ENCODE data around the gene LPP. TPM values are rescaled to one million over a fixed set of nuclear protein-coding genes. Genes with fewer than 3 reads are reported as not detected.

The LPP gene
- total RNA-seq, 1 experiment from 2014 or later = 120 TPM

DNA sequence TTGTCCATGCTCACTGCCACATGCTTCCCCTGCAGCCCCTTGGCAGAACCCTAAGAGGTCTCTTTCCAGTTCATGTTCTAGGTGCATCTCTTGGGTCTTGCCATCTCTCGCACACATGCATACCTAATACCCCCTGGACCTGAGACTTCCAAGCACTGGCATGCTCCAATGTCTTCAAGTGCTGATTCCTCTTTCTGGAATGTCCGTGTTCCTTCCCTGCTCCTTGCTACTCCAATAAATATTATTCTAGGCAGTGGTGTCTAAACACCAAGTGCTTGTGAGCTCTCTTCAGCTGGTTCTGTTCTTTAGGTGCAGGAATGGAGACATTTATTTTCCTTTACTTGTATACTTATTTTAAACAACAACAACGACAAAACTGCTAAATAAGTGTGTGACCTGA, 370.1 kb downstream of the LPP start:
- H3K9me3 ChIP-seq = no peaks in the 10 kb centered on the region
- ChIA-PET CTCF (interaction anchor here (0.6 kb wide), 1 partner anchor 106 kb away, joined by 3 read pairs; no protein-coding TSS in a partner anchor), POLR2A (no interaction called here)
- BruUV-seq (replicated peaks) = no TSS peak
- no peak for DNase-seq
- Mint-ChIP-seq H3K4me3 (ENCODE audit: unreplicated experiment) (no peak overlapping the region), H3K27me3 (ENCODE audit: insufficient read depth, unreplicated experiment) (no peaks in the 10 kb centered on the region), H3K27ac (ENCODE audit: unreplicated experiment) (no peak overlapping the region), H3K9me3 (ENCODE audit: unreplicated experiment) (no peaks in the 10 kb centered on the region), H3K36me3 (ENCODE audit: insufficient read depth, unreplicated experiment) (peaks cover 36% of the 10 kb centered on the region), H3K4me1 (ENCODE audit: low read depth, unreplicated experiment) (peaks cover 11% of the 10 kb centered on the region)
- no peaks in the 10 kb centered on the region for H3K36me3 ChIP-seq (ENCODE audit: control insufficient read depth, insufficient read depth, low read length)
- H3K27me3 ChIP-seq (replicated peaks; ENCODE audit: control insufficient read depth, insufficient read depth, low read length) = no peaks in the 10 kb centered on the region
- TF ChIP-seq CTCF (IDR thresholded peaks at IDR 0.05; ENCODE audit: insufficient read depth in 1 of 2, low read depth in 1 of 2, low read length in 1 of 2, severe bottlenecking in 1 of 2, unreplicated experiment in 1 of 2) = no peak
- peaks cover 9% of the 10 kb centered on the region; the same call in 1 of the 2 replicates for H3K4me1 ChIP-seq
- intact Hi-C loops (cut with micrococcal nuclease; ENCODE audit: unreplicated experiment) = no loop called here
- H3K4me3 ChIP-seq (ENCODE audit: low read depth, low read length) = no peak overlapping the region

GRCh38 chr3:188526057-188526456, 372.1 kb downstream of the LPP start:
- no peaks in the 10 kb centered on the region for H3K27me3 ChIP-seq (replicated peaks; ENCODE audit: control insufficient read depth, insufficient read depth, low read length)
- Mint-ChIP-seq H3K36me3 (ENCODE audit: insufficient read depth, unreplicated experiment) (peaks cover 36% of the 10 kb centered on the region), H3K9me3 (ENCODE audit: unreplicated experiment) (no peaks in the 10 kb centered on the region), H3K27me3 (ENCODE audit: insufficient read depth, unreplicated experiment) (no peaks in the 10 kb centered on the region), H3K4me1 (ENCODE audit: low read depth, unreplicated experiment) (peaks cover 11% of the 10 kb centered on the region), H3K4me3 (ENCODE audit: unreplicated experiment) (no peak overlapping the region), H3K27ac (ENCODE audit: unreplicated experiment) (peak overlapping the region; percentile 42)
- ChIA-PET CTCF (no interaction called here), POLR2A (no interaction called here)
- intact Hi-C loops (cut with micrococcal nuclease; ENCODE audit: unreplicated experiment) = loop anchor here (2.0 kb wide), 1 partner anchor 221 kb away; no protein-coding TSS in a partner anchor
- no peaks in the 10 kb centered on the region for H3K9me3 ChIP-seq
- H3K4me1 ChIP-seq = peaks cover 10% of the 10 kb centered on the region; the same call in 1 of the 2 replicates
- BruUV-seq (replicated peaks) = no TSS peak
- DNase-seq = peak; percentile 35 to 55
- H3K4me3 ChIP-seq (ENCODE audit: low read depth, low read length) = no peak overlapping the region
- H3K36me3 ChIP-seq (ENCODE audit: control insufficient read depth, insufficient read depth, low read length) = no peaks in the 10 kb centered on the region
- TF ChIP-seq CTCF (IDR thresholded peaks at IDR 0.05; ENCODE audit: insufficient read depth in 1 of 2, low read depth in 1 of 2, low read length in 1 of 2, severe bottlenecking in 1 of 2, unreplicated experiment in 1 of 2) = no peak

DNA sequence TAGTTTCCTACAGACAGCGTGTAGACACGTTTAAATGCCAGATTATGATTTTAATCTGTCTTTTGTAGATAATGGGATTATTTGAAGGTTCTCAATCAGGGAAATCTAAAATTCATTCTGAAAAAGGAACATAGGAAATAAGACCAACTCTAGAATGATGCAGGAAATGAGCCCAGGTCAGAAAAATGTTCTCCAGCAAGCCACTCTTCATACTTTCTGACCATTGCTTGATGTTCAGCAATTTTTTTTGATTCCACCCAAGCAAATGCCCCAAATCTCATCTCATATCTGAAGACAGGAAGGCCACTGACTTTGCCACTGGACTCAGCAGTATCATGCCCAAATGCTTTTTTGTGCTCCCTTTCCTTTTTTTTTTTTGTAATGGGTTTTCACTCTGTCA, 373.4 kb downstream of the LPP start:
- CTCF ChIA-PET = no interaction called here
- H3K4me3 ChIP-seq (ENCODE audit: low read depth, low read length) = no peak overlapping the region
- TF ChIP-seq CTCF (IDR thresholded peaks at IDR 0.05; ENCODE audit: insufficient read depth in 1 of 2, low read depth in 1 of 2, low read length in 1 of 2, severe bottlenecking in 1 of 2, unreplicated experiment in 1 of 2) = no peak
- POLR2A ChIA-PET = no interaction called here
- Mint-ChIP-seq H3K9me3 (ENCODE audit: unreplicated experiment) (no peaks in the 10 kb centered on the region), H3K27me3 (ENCODE audit: insufficient read depth, unreplicated experiment) (no peaks in the 10 kb centered on the region), H3K4me1 (ENCODE audit: low read depth, unreplicated experiment) (peaks cover 11% of the 10 kb centered on the region), H3K36me3 (ENCODE audit: insufficient read depth, unreplicated experiment) (peaks cover 44% of the 10 kb centered on the region), H3K27ac (ENCODE audit: unreplicated experiment) (no peak overlapping the region), H3K4me3 (ENCODE audit: unreplicated experiment) (no peak overlapping the region)
- BruUV-seq (replicated peaks) = no TSS peak
- H3K9me3 ChIP-seq = no peaks in the 10 kb centered on the region
- intact Hi-C loops (cut with micrococcal nuclease; ENCODE audit: unreplicated experiment) = loop anchor here (2.0 kb wide), 1 partner anchor 219 kb away; no protein-coding TSS in a partner anchor
- H3K36me3 ChIP-seq (ENCODE audit: control insufficient read depth, insufficient read depth, low read length) = no peaks in the 10 kb centered on the region
- H3K27me3 ChIP-seq (replicated peaks; ENCODE audit: control insufficient read depth, insufficient read depth, low read length) = no peaks in the 10 kb centered on the region
- no peak for DNase-seq
- H3K4me1 ChIP-seq = peaks cover 10% of the 10 kb centered on the region; the same call in 1 of the 2 replicates

Data from Caco-2 (cell line).